ENCODE measurements around the gene RNF214. TPM values are rescaled to one million over a fixed set of nuclear protein-coding genes. Genes with fewer than 3 reads are reported as not detected.

RNF214 gene
- total and polyA plus RNA-seq, 2 of the 4 experiments (the other 2 are of a cell fraction), result 7.9 to 14.8 TPM

DNA sequence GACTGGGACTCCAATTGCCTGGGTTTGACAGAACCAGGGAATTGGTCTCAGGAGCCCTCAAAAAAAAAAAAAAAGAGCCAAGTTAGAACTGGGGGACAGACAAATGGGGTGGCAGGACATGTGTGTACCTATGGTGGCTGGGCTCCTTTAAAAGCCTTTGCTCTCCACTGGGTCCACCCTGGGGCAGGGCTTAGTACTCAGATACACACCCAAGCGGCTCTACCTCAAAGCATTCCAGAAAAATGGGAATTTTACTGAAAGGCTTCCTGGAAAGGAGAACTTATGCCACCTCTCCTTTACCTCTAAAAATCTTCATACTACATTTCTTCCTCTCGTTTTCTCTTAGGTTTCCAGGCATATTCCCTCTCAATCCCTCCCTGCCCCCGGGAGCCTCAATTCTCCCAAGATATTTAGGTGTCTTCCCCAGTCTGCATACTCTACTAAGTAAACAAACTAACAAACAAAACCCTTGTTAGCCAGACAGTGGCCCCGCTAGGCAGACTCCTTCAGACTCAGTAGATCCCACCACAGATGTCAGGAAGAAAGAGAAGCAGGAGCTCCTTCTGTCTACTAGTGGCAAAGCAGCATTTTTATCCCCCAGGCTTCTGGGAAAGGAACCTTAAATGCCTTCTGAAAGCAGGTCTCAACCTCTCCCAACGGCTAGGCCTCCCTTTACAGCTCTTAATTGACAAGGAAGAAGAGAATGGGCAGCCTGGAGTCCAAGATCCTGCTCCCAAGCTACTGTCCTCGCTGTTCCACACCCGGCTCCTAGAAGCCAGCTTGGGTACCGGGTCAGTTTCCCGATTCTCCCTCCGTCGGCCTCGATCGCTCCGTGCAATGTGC lies 1.3 kb upstream of the RNF214 start:
- Histone ChIP-seq H3K4me1 (ENCODE audit: control insufficient read depth, insufficient read depth, low read length) (peaks cover 7% of the 10 kb centered on the region), H3K56ac (ENCODE audit: extremely low read depth, insufficient read depth, low read length) (peak overlapping the region; percentile 90), H3K9me3 (ENCODE audit: control insufficient read depth, insufficient read depth, low read length) (no peaks in the 10 kb centered on the region), H3K14ac (replicated peaks; ENCODE audit: low read depth, low read length) (peak overlapping the region; percentile 89), H2BK5ac (ENCODE audit: low read depth, low read length, poor library complexity, severe bottlenecking) (peak overlapping the region; percentile 0), H3K27ac (ENCODE audit: insufficient read depth, low read length) (peak overlapping the region; percentile 53), H3K4ac (ENCODE audit: low read depth, low read length) (peak overlapping the region; percentile 85), H4K8ac (ENCODE audit: low read depth in 2 of 2, low read length in 2 of 2) (peak overlapping the region; percentile 49 to 99; a peak in 2 of 4 replicates), H3K18ac (ENCODE audit: low read depth, low read length) (no peak overlapping the region), H3K9me1 (ENCODE audit: insufficient read depth, low read length) (no peaks in the 10 kb centered on the region), H3K4me2 (ENCODE audit: low read depth, low read length) (peak overlapping the region; percentile 85), H2AK9ac (replicated peaks; ENCODE audit: low read depth, low read length, poor library complexity) (peak overlapping the region; percentile 96), H2AFZ (replicated peaks; ENCODE audit: low read length, poor library complexity) (peak overlapping the region; percentile 93), H4K5ac (ENCODE audit: low read depth, low read length) (no peak overlapping the region), H2BK120ac (ENCODE audit: low read depth, low read length) (peak overlapping the region; percentile 58; the same call in 1 of the 2 replicates), H3K27me3 (ENCODE audit: control insufficient read depth, insufficient read depth, low read length) (no peaks in the 10 kb centered on the region), H3K9ac (ENCODE audit: low read depth, low read length) (peak overlapping the region; percentile 68), H3K36me3 (ENCODE audit: control insufficient read depth, insufficient read depth, low read length) (peaks cover 26% of the 10 kb centered on the region), H3K79me1 (ENCODE audit: low read depth in 1 of 2, low read length in 2 of 2) (peaks cover 30 to 55% of the 10 kb centered on the region in 2 experiments), H2BK20ac (ENCODE audit: low read depth, low read length) (no peak overlapping the region), H2AK5ac (ENCODE audit: low read depth, low read length) (peak overlapping the region; percentile 90), H4K91ac (ENCODE audit: insufficient read depth, low read depth, low read length) (peak overlapping the region; percentile 74), H3K4me3 (ENCODE audit: insufficient read depth, low read depth, low read length) (peak overlapping the region; percentile 99), H3K23ac (ENCODE audit: low read depth, low read length) (peak overlapping the region; percentile 92), H4K20me1 (ENCODE audit: insufficient read depth, low read length) (no peaks in the 10 kb centered on the region; the same call in 1 of the 2 replicates), H2BK15ac (ENCODE audit: low read depth, low read length) (0 out of 3 replicates have a peak overlapping the region, but pooled peaks have one; percentile 29)
- DNase-seq, result no peak
- no peak for TF ChIP-seq RCOR1 (IDR thresholded peaks at IDR 0.05; ENCODE audit: insufficient replicate concordance, low read length)
- no peak for TF ChIP-seq RAD21 (IDR thresholded peaks at IDR 0.05; ENCODE audit: low read length)
- no peak for TF ChIP-seq POLR2A (IDR thresholded peaks at IDR 0.05; ENCODE audit: low read depth, low read length)
- TF ChIP-seq MAZ (IDR thresholded peaks at IDR 0.05; ENCODE audit: borderline replicate concordance, low read depth, low read length), result no peak
- no peak for TF ChIP-seq CTCF (conservative IDR thresholded peaks at IDR 0.05; ENCODE audit: low read depth, low read length)
- no peak for TF ChIP-seq SMC3 (IDR thresholded peaks at IDR 0.05; ENCODE audit: low read depth, low read length)
- TF ChIP-seq BHLHE40 (IDR thresholded peaks at IDR 0.05; ENCODE audit: low read depth, low read length), result no peak
- 7% methylated on average over 10 of the region's 14 CpGs; no CpG with 5 or more reads in 1 of the 2 experiments for WGBS, 2 experiments (ENCODE audit: extremely low coverage in 2 of 2, insufficient read length in 1 of 2)
- in situ Hi-C loops (cut with MboI; ENCODE audit: low sequenced_read_pairs), result loop anchor here (5.0 kb wide), 1 partner anchor 444 kb away; the partner anchor contains the start of gene ZPR1
- no TSS peak for BruUV-seq (replicated peaks)
- ATAC-seq (ENCODE audit: low read depth), result no peak; the same call in 1 of the 2 replicates
- ChIA-PET CTCF (interaction anchor here (0.6 to 1.3 kb wide), 4 partner anchors 33 to 318 kb away, joined by 3 to 4 read pairs (median 3); no protein-coding TSS in a partner anchor), POLR2A (ENCODE audit: unreplicated experiment) (no interaction called here)
- dilution Hi-C loops (cut with HindIII; ENCODE audit: low sequenced_read_pairs, unreplicated experiment), result no loop called here
- intact Hi-C loops (cut with micrococcal nuclease), result loop anchor here (10.0 kb wide), 1 partner anchor 394 kb away; no protein-coding TSS in a partner anchor
